Activated naive CD4-positive, alpha-beta T cell treated with Interleukin-2 at 50 U/mL for 16 hours (primary cell): ENCODE results near the gene ACAP1.

Experiments used
- DNase-seq: peaks from one replicate; pipeline ENCODE4 v3.0.0-alpha.2; 2020

ACAP1 gene

GRCh38 chr17:7392696-7393612 lies 56.6 kb downstream of the ACAP1 start:
- DNase-seq = no peak

GRCh38 chr17:7393613-7394451 lies 57.5 kb downstream of the ACAP1 start:
- peak; percentile 63 for DNase-seq

- DNase-seq = peak; percentile 85
Measured at GRCh38 chr17:7394452-7395191, 58.3 kb downstream of the ACAP1 start, which contains the start of gene PLSCR3. Gene PLSCR3 (minus strand): TSS chr17:7394525. CDS start chr17:7394110, 415 bp downstream.

- DNase-seq = no peak
Measured at GRCh38 chr17:7396147-7396546, 59.8 kb downstream of the ACAP1 start.

- DNase-seq = no peak
Measured at GRCh38 chr17:7398612-7399011, 62.3 kb downstream of the ACAP1 start.
